HL-60 (cell line): Measurements from ENCODE around the gene ANKFY1.

Experiments used
- POLR2AphosphoS5 ChIP-seq: IDR thresholded peaks from 2 replicates; pipeline ENCODE4 v1.6.1; 2012; ENCODE audit warnings: low read depth
- TF ChIP-seq, protein P1 (sequence below): IDR thresholded peaks from one replicate; pipeline ENCODE4 v1.5.1; 2011; ENCODE audit warnings: low read length, control low read depth, inconsistent platforms; ENCODE audit not compliant: insufficient read depth

- TF ChIP-seq POLR2AphosphoS5, result no peak
- TF ChIP-seq, protein P1, sequence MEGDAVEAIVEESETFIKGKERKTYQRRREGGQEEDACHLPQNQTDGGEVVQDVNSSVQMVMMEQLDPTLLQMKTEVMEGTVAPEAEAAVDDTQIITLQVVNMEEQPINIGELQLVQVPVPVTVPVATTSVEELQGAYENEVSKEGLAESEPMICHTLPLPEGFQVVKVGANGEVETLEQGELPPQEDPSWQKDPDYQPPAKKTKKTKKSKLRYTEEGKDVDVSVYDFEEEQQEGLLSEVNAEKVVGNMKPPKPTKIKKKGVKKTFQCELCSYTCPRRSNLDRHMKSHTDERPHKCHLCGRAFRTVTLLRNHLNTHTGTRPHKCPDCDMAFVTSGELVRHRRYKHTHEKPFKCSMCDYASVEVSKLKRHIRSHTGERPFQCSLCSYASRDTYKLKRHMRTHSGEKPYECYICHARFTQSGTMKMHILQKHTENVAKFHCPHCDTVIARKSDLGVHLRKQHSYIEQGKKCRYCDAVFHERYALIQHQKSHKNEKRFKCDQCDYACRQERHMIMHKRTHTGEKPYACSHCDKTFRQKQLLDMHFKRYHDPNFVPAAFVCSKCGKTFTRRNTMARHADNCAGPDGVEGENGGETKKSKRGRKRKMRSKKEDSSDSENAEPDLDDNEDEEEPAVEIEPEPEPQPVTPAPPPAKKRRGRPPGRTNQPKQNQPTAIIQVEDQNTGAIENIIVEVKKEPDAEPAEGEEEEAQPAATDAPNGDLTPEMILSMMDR, result no peak
Observed at GRCh38 chr17:4248504-4249277, 15.1 kb downstream of the ANKFY1 start.
